Fibroblast of lung (primary cell): Measurements from ENCODE around the gene COL25A1. TPM values are rescaled to one million over a fixed set of nuclear protein-coding genes. Genes with fewer than 3 reads are reported as not detected.
A peak's percentile ranks its signal among the peaks of the same experiment; 100 is the strongest.

Experiments used
- DNase-seq, 2 donors: peaks; one replicate each; pipeline versions ENCODE4 v3.0.0 to v3.0.0-alpha.2; 2010; ENCODE audit warnings: low read depth in 2 of 2
- H2AFZ ChIP-seq: 2 replicates; pipeline ENCODE4 v1.5.1; 2012; ENCODE audit warnings: low read length, control low read depth, inconsistent platforms
- H3K27ac ChIP-seq: 2 replicates; pipeline ENCODE4 v1.5.1; 2011; ENCODE audit warnings: low read length, control low read depth; ENCODE audit not compliant: insufficient read depth
- H3K27me3 ChIP-seq: 2 replicates; pipeline ENCODE4 v1.5.1; 2011; ENCODE audit warnings: mild to moderate bottlenecking, low read length; ENCODE audit not compliant: control insufficient read depth, insufficient read depth
- H3K36me3 ChIP-seq: 2 replicates; pipeline ENCODE4 v1.5.1; 2011; ENCODE audit warnings: low read length; ENCODE audit not compliant: control insufficient read depth, insufficient read depth
- H3K4me1 ChIP-seq: 2 replicates; pipeline ENCODE4 v1.5.1; 2011; ENCODE audit warnings: low read length; ENCODE audit not compliant: control insufficient read depth, insufficient read depth; ENCODE audit errors: extremely low read depth
- H3K4me2 ChIP-seq: 2 replicates; pipeline ENCODE4 v1.5.1; 2011; ENCODE audit warnings: low read length, control low read depth; ENCODE audit not compliant: insufficient read depth; ENCODE audit errors: extremely low read depth
- H3K4me3 ChIP-seq, 4 experiments: fragments of 200-600 bp in 1 of 4; sonication (generic) in 1 of 4; replicated peaks in 1 of 4; 2 replicates each; pipeline ENCODE4 v1.5.1; 2011 to 2016; ENCODE audit warnings: low read length in 4 of 4, low read depth in 3 of 4, mild to moderate bottlenecking in 3 of 4, control low read depth in 2 of 4, inconsistent platforms in 1 of 4, mixed read lengths in 1 of 4; ENCODE audit not compliant: insufficient read depth in 1 of 4; ENCODE audit errors: control extremely low read depth in 1 of 4
- H3K79me2 ChIP-seq: 2 replicates; pipeline ENCODE4 v1.5.1; 2012; ENCODE audit warnings: mild to moderate bottlenecking, low read length, inconsistent platforms; ENCODE audit not compliant: control insufficient read depth, insufficient read depth
- H3K9ac ChIP-seq: 2 replicates; pipeline ENCODE4 v1.5.1; 2011; ENCODE audit warnings: mild to moderate bottlenecking, low read length, control low read depth; ENCODE audit not compliant: insufficient read depth
- H3K9me3 ChIP-seq: 2 replicates; pipeline ENCODE4 v1.5.1; 2012; ENCODE audit warnings: low read depth, low read length; ENCODE audit not compliant: control insufficient read depth, insufficient read depth
- H4K20me1 ChIP-seq: 2 replicates; pipeline ENCODE4 v1.5.1; 2011; ENCODE audit warnings: low read length; ENCODE audit not compliant: control insufficient read depth, insufficient read depth; ENCODE audit errors: extremely low read depth
- EZH2 ChIP-seq: IDR thresholded peaks from 2 replicates; pipeline ENCODE4 v1.5.1; 2012; ENCODE audit warnings: low read length, control low read depth, mild to moderate bottlenecking; ENCODE audit errors: missing control alignments
- polyA plus RNA-seq, 2 donors: library from polyadenylated mRNA; depleted of rRNA in 1 of 2; stranded (reverse) in 1 of 2; unstranded in 1 of 2; fragments of >200 nt; gene quantifications; 2 replicates each; pipeline ENCODE4 v1.2.1, GENCODE V29; 2011 to 2012; ENCODE audit warnings: missing spikeins in 1 of 2
- total RNA-seq: library from RNA; depleted of rRNA; stranded (reverse); fragments of >200 nt; gene quantifications from 2 replicates; pipeline ENCODE4 v1.2.1, GENCODE V29; 2014
- TF ChIP-seq, protein P1 (sequence below), 2 donors: IDR thresholded peaks in 1 of 2; conservative IDR thresholded peaks in 1 of 2; 1 replicate in 1 of 2; 2 replicates in 1 of 2; pipeline ENCODE4 v1.5.1; 2011 to 2012; ENCODE audit warnings: low read length in 2 of 2, control low read depth in 1 of 2, inconsistent platforms in 1 of 2, low read depth in 1 of 2, mild to moderate bottlenecking in 1 of 2

COL25A1 gene
- total and polyA plus RNA-seq, 2 donors (not counting 1 experiment from before 2014, with no cell fraction given): under 0.01 to 0.01 TPM

- Histone ChIP-seq H3K9ac (no peak overlapping the region), H2AFZ (no peak overlapping the region), H3K36me3 (no peaks in the 10 kb centered on the region)
Observed at GRCh38 chr4:108834835-108835384, 467.5 kb downstream of the COL25A1 start.

DNA sequence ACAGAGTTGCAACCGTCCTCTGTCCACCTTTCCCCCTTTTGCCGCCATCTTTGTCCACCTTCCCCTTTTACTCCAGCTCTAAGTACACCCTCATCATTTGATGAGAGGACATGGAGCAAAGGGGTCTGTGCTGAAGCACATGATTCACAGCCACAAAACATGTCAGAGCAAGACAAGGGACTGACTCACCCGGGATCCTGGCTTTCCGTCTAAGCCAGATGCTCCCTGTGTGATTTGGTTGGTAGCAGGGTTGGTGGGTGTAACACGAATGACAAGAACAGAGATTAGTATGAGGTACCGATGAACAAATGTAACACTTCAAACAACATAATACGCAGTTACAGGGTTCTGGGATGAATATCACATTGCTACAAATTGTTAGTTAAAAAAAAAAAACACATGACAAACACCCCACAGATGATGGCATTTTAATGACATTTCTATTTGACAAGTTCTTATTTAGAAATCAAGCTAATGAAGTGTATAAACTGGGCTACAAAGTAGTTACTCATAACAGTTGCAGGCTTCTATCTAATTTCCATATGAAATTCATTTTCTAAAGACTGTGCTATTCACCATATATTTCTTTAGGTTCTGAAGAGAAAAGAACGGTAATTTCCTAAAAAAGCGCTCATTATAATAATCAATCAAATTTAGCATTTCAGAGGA is 468.2 kb downstream of the COL25A1 start:
- H3K79me2 ChIP-seq: no peaks in the 10 kb centered on the region
- no peak for TF ChIP-seq EZH2
- TF ChIP-seq, protein P1, sequence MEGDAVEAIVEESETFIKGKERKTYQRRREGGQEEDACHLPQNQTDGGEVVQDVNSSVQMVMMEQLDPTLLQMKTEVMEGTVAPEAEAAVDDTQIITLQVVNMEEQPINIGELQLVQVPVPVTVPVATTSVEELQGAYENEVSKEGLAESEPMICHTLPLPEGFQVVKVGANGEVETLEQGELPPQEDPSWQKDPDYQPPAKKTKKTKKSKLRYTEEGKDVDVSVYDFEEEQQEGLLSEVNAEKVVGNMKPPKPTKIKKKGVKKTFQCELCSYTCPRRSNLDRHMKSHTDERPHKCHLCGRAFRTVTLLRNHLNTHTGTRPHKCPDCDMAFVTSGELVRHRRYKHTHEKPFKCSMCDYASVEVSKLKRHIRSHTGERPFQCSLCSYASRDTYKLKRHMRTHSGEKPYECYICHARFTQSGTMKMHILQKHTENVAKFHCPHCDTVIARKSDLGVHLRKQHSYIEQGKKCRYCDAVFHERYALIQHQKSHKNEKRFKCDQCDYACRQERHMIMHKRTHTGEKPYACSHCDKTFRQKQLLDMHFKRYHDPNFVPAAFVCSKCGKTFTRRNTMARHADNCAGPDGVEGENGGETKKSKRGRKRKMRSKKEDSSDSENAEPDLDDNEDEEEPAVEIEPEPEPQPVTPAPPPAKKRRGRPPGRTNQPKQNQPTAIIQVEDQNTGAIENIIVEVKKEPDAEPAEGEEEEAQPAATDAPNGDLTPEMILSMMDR (conservative IDR thresholded peaks at IDR 0.05 in 1 of 2, IDR thresholded peaks at IDR 0.05 in 1 of 2; ENCODE audit: low read depth in 1 of 2, low read length in 2 of 2): no peak
- H2AFZ ChIP-seq: no peak overlapping the region
- H4K20me1 ChIP-seq: no peaks in the 10 kb centered on the region
- no peak overlapping the region for H3K4me2 ChIP-seq
- H3K4me1 ChIP-seq: no peaks in the 10 kb centered on the region
- no peaks in the 10 kb centered on the region for H3K36me3 ChIP-seq
- H3K9ac ChIP-seq: no peak overlapping the region
- H3K27me3 ChIP-seq: no peaks in the 10 kb centered on the region
- peak; percentile 47 to 94 for DNase-seq
- H3K4me3 ChIP-seq: no peak overlapping the region
- no peak overlapping the region for H3K27ac ChIP-seq
- H3K9me3 ChIP-seq: no peaks in the 10 kb centered on the region

More at GRCh38 chr4:108834835-108835384, 467.5 kb downstream of the COL25A1 start:
- Histone ChIP-seq H3K4me2 (no peak overlapping the region), H3K4me3 (no peak overlapping the region), H4K20me1 (no peaks in the 10 kb centered on the region), H3K4me1 (no peaks in the 10 kb centered on the region), H3K27ac (no peak overlapping the region), H3K27me3 (no peaks in the 10 kb centered on the region), H3K9me3 (no peaks in the 10 kb centered on the region), H3K79me2 (no peaks in the 10 kb centered on the region)
- TF ChIP-seq, protein P1 (conservative IDR thresholded peaks at IDR 0.05 in 1 of 2, IDR thresholded peaks at IDR 0.05 in 1 of 2; ENCODE audit: low read depth in 1 of 2, low read length in 2 of 2): peak; percentile 65 to 69
- TF ChIP-seq EZH2: no peak
- peak; percentile 60 to 72 for DNase-seq

DNA sequence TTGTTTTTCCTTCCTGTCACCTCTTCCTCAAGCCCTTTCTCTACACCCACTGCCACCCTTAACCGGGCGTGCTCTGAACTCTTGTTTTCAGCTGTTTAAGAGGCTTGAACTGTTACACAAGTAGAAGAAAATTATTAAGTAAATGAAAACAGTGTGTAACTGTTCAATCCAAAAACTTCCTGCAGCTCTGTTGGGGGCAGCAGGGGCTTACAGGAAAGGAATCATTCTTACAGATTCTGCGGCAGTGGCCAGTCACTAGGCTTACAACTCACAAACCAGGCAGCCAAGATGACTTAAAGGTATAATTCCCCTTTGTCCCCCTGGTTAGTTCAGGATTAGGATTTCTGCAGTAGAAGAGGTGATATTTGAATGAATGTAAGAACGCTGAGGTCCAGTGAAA is 469.4 kb downstream of the COL25A1 start:
- no peak for DNase-seq
- Histone ChIP-seq H3K27me3 (no peaks in the 10 kb centered on the region), H2AFZ (no peak overlapping the region), H3K36me3 (no peaks in the 10 kb centered on the region), H4K20me1 (no peaks in the 10 kb centered on the region), H3K9ac (no peak overlapping the region), H3K27ac (no peak overlapping the region), H3K9me3 (no peaks in the 10 kb centered on the region), H3K4me1 (no peaks in the 10 kb centered on the region), H3K4me2 (no peak overlapping the region), H3K79me2 (no peaks in the 10 kb centered on the region), H3K4me3 (no peak overlapping the region)
- TF ChIP-seq, protein P1 (conservative IDR thresholded peaks at IDR 0.05 in 1 of 2, IDR thresholded peaks at IDR 0.05 in 1 of 2; ENCODE audit: low read depth in 1 of 2, low read length in 2 of 2): no peak
- TF ChIP-seq EZH2: no peak
